Measurements from ENCODE around the gene VDR.

DNA sequence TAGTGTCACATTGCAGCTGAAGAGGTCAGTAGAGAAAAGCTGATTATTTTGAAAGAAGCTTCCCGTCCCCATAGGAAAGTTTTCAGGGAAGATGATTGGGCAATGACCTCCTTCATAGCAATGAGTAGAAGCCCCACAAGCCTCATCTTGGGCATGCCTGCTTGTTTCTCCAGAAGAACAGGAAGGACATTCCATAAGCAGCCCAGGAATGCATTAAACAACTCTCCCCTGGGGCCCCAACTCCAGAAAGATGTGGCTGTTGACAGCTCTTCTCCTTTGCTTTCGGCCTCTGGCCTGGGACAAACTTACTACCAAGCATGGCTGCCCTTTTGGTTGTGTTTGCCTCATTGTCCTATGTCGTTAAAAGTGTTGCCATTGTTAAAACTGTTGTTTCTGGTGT is 5.7 kb upstream of the VDR start:
- no peak for TF ChIP-seq POLR2A (IDR thresholded peaks at IDR 0.05; ENCODE audit: low read length)
- TF ChIP-seq GATA1 (IDR thresholded peaks at IDR 0.05; ENCODE audit: low read depth, low read length) = no peak

Data from erythroblast (primary cell).